Esophagus muscularis mucosa (tissue), 4 donors: Measurements from ENCODE around the gene B4GALNT2. TPM values are rescaled to one million over a fixed set of nuclear protein-coding genes. Genes with fewer than 3 reads are reported as not detected.
A peak's percentile ranks its signal among the peaks of the same experiment; 100 is the strongest.
"Not testable (repeated sequence)": the region's sequence is repeated elsewhere in the genome, so short reads cannot be mapped to it uniquely, and the experiment has no call there.

ENCODE experiments used
- DNase-seq: peaks from one replicate; pipeline ENCODE4 v3.0.0-alpha.2; 2017; ENCODE audit errors: extremely low spot score
- H3K27ac ChIP-seq, 4 donors: fragments of 200-600 bp; sonication (generic); replicated peaks in 1 of 4; 1 replicate in 3 of 4; 2 replicates in 1 of 4; pipeline ENCODE4 v1.5.1; 2016 to 2019; ENCODE audit warnings: mild to moderate bottlenecking in 1 of 4
- H3K27me3 ChIP-seq, 4 donors: fragments of 200-600 bp; sonication (generic); one replicate each; pipeline versions ENCODE4 v1.5.1 to v1.6.0; 2016 to 2019
- H3K36me3 ChIP-seq, 4 donors: fragments of 200-600 bp; sonication (generic); one replicate each; pipeline ENCODE4 v1.5.1; 2016 to 2019
- H3K4me1 ChIP-seq, 4 donors: fragments of 200-600 bp; sonication (generic); one replicate each; pipeline ENCODE4 v1.5.1; 2016 to 2019
- H3K4me3 ChIP-seq, 4 donors: fragments of 200-600 bp; sonication (generic); 1 replicate in 2 of 4; 2 replicates in 2 of 4; pipeline ENCODE4 v1.5.1; 2016 to 2019; ENCODE audit warnings: mild to moderate bottlenecking in 4 of 4, moderate library complexity in 1 of 4
- H3K9me3 ChIP-seq, 4 donors: fragments of 200-600 bp; sonication (generic); 1 replicate in 3 of 4; 2 replicates in 1 of 4; pipeline ENCODE4 v1.5.1; 2016 to 2019
- CTCF ChIP-seq, 3 experiments: fragments of 200-600 bp in 2 of 3; fragments of 450-650 bp in 1 of 3; sonication (generic) in 2 of 3; IDR thresholded peaks; one replicate each; pipeline ENCODE4 v1.5.1; 2017 to 2019; ENCODE audit warnings: antibody characterized with exemption in 3 of 3, mild to moderate bottlenecking in 2 of 3, moderate library complexity in 1 of 3
- EP300 ChIP-seq: sonication (generic); formaldehyde crosslinking; IDR thresholded peaks from one replicate; pipeline ENCODE4 v1.6.1; 2017; ENCODE audit warnings: antibody characterized with exemption
- POLR2A ChIP-seq: fragments of 450-650 bp; IDR thresholded peaks from one replicate; pipeline ENCODE4 v1.6.1; 2017; ENCODE audit warnings: antibody characterized with exemption, moderate library complexity, mild to moderate bottlenecking, low read depth
- POLR2AphosphoS5 ChIP-seq, 2 donors: sonication (generic); formaldehyde crosslinking; IDR thresholded peaks; one replicate each; pipeline ENCODE4 v1.6.1; 2017; ENCODE audit warnings: antibody characterized with exemption in 2 of 2
- WGBS: methylation state at CpG from one replicate; pipeline ENCODE4 v1.1.5; 2018; 5-methylcytosine and 5-hydroxymethylcytosine counted together
- intact Hi-C: fragments of 100-400 bp; cut with DNase I; formaldehyde crosslinking; loops from one replicate; pipeline ENCODE4 v1.15.1; 2023
- total RNA-seq, 4 donors: library from RNA; depleted of rRNA; stranded (reverse); fragments of >200 nt; gene quantifications; one replicate each; pipeline versions ENCODE4 v1.1.0 to v1.2.1, GENCODE V29; 2016

The B4GALNT2 gene
- total RNA-seq, 4 donors from 2014 or later, result not detected

GRCh38 chr17:49165143-49165542, 32.6 kb downstream of the B4GALNT2 start:
- no peaks in the 10 kb centered on the region for H3K4me1 ChIP-seq
- H3K36me3 ChIP-seq, result no peaks in the 10 kb centered on the region
- no peak for DNase-seq
- H3K27ac ChIP-seq, result no peak overlapping the region
- TF ChIP-seq CTCF (IDR thresholded peaks at IDR 0.05), result no peak
- TF ChIP-seq POLR2AphosphoS5 (IDR thresholded peaks at IDR 0.05), result no peak
- no peak for TF ChIP-seq POLR2A
- no peak for TF ChIP-seq EP300
- intact Hi-C loops, result no loop called here
- H3K9me3 ChIP-seq, result no peaks in the 10 kb centered on the region
- H3K4me3 ChIP-seq, result no peak overlapping the region
- 85% methylated on average over 2 of the region's 2 CpGs for WGBS
- peaks cover 0 to 64% (median 2%) of the 10 kb centered on the region in 4 donors for H3K27me3 ChIP-seq

- no peak overlapping the region for H3K27ac ChIP-seq
- TF ChIP-seq POLR2AphosphoS5 (IDR thresholded peaks at IDR 0.05), result no peak
- no peak for TF ChIP-seq CTCF (IDR thresholded peaks at IDR 0.05)
- no peak for TF ChIP-seq EP300
- no peak for TF ChIP-seq POLR2A
- intact Hi-C loops, result no loop called here
- H3K4me3 ChIP-seq, result no peak overlapping the region
- H3K36me3 ChIP-seq, result no peaks in the 10 kb centered on the region
- no peaks in the 10 kb centered on the region for H3K4me1 ChIP-seq
- WGBS, result 73% methylated on average over 9 of the region's 9 CpGs
- H3K27me3 ChIP-seq, result peaks cover 0 to 70% (median 0%) of the 10 kb centered on the region in 4 donors
- DNase-seq, result no peak
- no peaks in the 10 kb centered on the region for H3K9me3 ChIP-seq
Observed at GRCh38 chr17:49168706-49169105, 36.1 kb downstream of the B4GALNT2 start.

DNA sequence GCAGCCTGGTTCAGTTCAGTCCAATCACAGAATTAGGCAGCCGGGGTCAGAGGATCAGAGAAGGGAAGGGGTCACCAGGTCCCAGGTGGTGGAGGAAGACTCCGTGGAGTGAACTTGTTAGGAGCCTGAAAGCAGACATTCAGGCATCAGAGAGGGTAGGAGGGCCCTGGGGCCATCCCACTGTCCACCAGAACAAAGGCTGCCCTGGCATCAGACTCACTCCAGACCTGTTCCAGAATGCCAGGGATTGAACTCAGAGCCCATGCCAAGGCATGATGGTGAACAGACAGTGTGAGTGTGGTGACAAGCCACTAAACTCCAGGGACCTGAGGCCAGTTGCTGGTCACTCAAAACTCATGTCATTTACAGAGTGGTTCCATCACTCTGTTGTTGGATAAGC, 37.6 kb downstream of the B4GALNT2 start:
- TF ChIP-seq CTCF (IDR thresholded peaks at IDR 0.05) (no peak), EP300 (no peak), POLR2AphosphoS5 (IDR thresholded peaks at IDR 0.05) (no peak), POLR2A (no peak)
- no peak for DNase-seq
- H3K27ac ChIP-seq, result no peak overlapping the region
- intact Hi-C loops, result no loop called here
- no peaks in the 10 kb centered on the region for H3K4me1 ChIP-seq
- peaks cover 0 to 57% (median 0%) of the 10 kb centered on the region in 4 donors for H3K27me3 ChIP-seq
- peaks cover 0 to 12% (median 10%) of the 10 kb centered on the region in 4 donors for H3K9me3 ChIP-seq
- WGBS, result 83% methylated on average over 2 of the region's 2 CpGs
- H3K4me3 ChIP-seq, result no peak overlapping the region
- H3K36me3 ChIP-seq, result no peaks in the 10 kb centered on the region

DNA sequence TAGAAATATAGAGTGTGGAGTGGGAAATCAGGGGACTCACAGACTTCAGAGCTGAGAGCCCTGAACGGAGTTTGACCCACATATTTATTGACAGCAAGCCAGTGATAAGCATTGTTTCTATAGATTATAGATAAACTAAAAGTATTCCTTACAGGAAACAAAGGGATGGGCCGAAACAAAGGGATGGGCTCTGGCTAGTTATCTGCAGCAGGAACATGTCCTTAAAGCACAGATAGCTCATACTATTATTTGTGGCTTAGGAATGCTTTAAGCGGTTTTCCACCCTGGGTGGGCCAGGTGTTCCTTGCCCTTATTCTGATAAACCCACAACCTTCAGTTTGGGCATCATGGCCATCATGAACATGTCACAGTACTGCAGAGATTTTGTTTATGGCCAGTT, 38.1 kb downstream of the B4GALNT2 start:
- H3K4me1 ChIP-seq, intact Hi-C loops, H3K27ac ChIP-seq, DNase-seq, H3K36me3 ChIP-seq, H3K4me3 ChIP-seq: not testable (repeated sequence)
- H3K27me3 ChIP-seq, result peaks cover 0 to 53% (median 0%) of the 10 kb centered on the region in 4 donors
- 84% methylated on average over 3 of the region's 3 CpGs for WGBS
- peaks cover 0 to 17% (median 15%) of the 10 kb centered on the region in 4 donors for H3K9me3 ChIP-seq

GRCh38 chr17:49175978-49176377, 43.4 kb downstream of the B4GALNT2 start:
- 94% methylated on average over 11 of the region's 11 CpGs for WGBS
- DNase-seq, H3K4me1 ChIP-seq, H3K27me3 ChIP-seq, intact Hi-C loops, H3K4me3 ChIP-seq, H3K27ac ChIP-seq, H3K36me3 ChIP-seq: not testable (repeated sequence)
- H3K9me3 ChIP-seq, result peaks cover 0 to 41% (median 36%) of the 10 kb centered on the region in 4 donors

DNA sequence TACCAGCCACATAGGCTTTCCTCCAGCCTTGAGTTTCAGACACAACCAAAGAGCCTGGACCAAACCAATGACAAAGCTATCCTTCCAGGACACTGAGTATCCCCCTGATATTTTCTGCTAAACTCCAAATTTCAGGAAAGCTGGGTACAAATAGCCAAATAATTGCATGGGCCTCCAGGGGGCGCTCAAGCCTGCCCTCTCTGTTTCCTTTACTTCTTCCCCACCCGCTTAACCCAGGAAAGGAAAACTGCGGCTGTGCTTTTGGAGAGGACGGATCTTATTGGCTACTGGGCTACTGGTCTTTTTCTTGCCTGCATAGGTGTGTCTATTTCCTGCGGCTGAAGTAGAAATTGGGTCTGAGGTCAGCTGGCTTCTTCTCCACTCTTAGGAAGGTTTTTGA, 47.7 kb downstream of the B4GALNT2 start:
- no peak for DNase-seq
- Histone ChIP-seq H3K4me1 (no peaks in the 10 kb centered on the region), H3K27me3 (peaks cover 0 to 11% (median 0%) of the 10 kb centered on the region in 4 donors), H3K27ac (no peak overlapping the region), H3K4me3 (no peak overlapping the region), H3K36me3 (no peaks in the 10 kb centered on the region), H3K9me3 (peaks cover 0 to 29% (median 27%) of the 10 kb centered on the region in 4 donors)
- no peak for TF ChIP-seq POLR2A
- peak in 1 of 2 donors; percentile 11 for TF ChIP-seq POLR2AphosphoS5 (IDR thresholded peaks at IDR 0.05)
- peak; percentile 60 to 74 (median 60) for TF ChIP-seq CTCF (IDR thresholded peaks at IDR 0.05)
- WGBS, result 14% methylated on average over 5 of the region's 5 CpGs
- intact Hi-C loops, result loop anchor here (10.0 kb wide), 1 partner anchor 104 kb away; no protein-coding TSS in a partner anchor
